Prostate gland (tissue), 2 donors: Measurements from ENCODE around the gene SLC24A3.

ENCODE experiments used
- CTCF ChIP-seq, 4 experiments: fragments of 200-600 bp in 2 of 4; fragments of 450-650 bp in 2 of 4; sonication (generic) in 2 of 4; IDR thresholded peaks; 1 replicate in 3 of 4; 2 replicates in 1 of 4; pipeline ENCODE4 v1.5.1; 2016 to 2019; ENCODE audit warnings: antibody characterized with exemption in 4 of 4, mild to moderate bottlenecking in 2 of 4, moderate library complexity in 2 of 4
- POLR2A ChIP-seq: fragments of 450-650 bp; IDR thresholded peaks from one replicate; pipeline ENCODE4 v1.6.1; 2016; ENCODE audit warnings: antibody characterized with exemption, mild to moderate bottlenecking
- POLR2AphosphoS5 ChIP-seq: sonication (generic); formaldehyde crosslinking; IDR thresholded peaks from one replicate; pipeline ENCODE4 v1.6.1; 2017; ENCODE audit warnings: antibody characterized with exemption

GRCh38 chr20:19478320-19478895 is 266.0 kb downstream of the SLC24A3 start:
- TF ChIP-seq CTCF (IDR thresholded peaks at IDR 0.05) (no peak), POLR2AphosphoS5 (no peak), POLR2A (no peak)
